NCI-H146 treated with DMSO at 0.1 percent for 48 hours (cell line): ENCODE results near the gene SUPV3L1.

Source experiments
- DNase-seq: peaks from one replicate; lab custom pipeline; 2025; ENCODE audit not compliant: unreplicated experiment; lab: John Stamatoyannopoulos, UW

SUPV3L1 gene

GRCh38 chr10:69201045-69201444 is 21.0 kb downstream of the SUPV3L1 start:
- DNase-seq, result no peak

DNA sequence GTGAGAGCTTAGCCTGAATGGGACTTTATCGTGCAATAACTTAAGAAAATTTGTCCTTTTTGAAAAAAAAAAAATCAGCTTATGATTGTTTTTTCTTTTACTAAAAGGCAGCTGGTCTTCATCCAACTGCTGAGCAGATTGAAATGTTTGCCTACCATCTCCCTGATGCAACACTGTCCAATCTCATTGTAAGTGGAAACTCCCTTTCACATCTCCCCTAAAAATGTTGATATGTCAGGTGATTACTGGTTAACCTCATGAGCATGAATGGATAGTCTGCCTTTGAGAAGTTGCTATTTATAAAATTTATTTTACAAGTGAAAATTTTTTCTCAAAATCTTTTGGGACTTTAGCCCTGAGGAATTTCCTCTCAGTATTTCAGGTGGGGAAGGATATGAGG is 22.3 kb downstream of the SUPV3L1 start:
- DNase-seq, result no peak

GRCh38 chr10:69208761-69209160 is 28.7 kb downstream of the SUPV3L1 start:
- DNase-seq, result no peak

DNA sequence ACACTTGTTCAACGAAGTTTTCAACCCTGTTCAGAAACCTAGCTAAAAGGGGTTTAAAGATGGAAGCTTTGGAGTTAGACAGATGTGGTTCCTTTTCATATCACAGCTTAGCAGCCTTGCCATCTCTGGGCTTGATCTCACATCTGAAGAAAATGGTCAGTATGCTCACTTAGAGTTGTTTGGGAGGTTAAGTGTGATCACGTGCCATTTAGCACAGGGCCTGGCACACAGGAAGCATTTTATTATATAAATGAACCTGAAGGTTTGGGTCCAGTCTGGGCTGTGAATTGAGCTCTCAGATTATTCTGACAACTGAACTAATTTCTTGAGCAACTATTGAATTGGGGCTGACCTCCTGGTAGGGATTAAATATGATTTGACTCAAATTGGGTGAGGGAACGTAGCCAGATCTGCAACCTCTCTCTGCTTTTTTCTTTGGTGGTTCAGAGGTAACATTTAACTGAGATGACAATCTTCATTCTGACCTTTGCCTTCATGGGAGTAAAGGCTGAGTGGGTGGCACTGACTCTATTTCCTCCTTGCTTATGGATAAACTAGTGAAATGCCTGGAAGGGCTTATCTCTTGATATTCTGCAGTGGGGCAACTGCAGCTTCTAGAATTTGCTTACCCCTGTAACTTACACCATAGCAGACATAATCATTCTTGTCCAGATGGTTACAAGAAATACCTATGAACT is 29.9 kb downstream of the SUPV3L1 start:
- DNase-seq, result no peak

DNA sequence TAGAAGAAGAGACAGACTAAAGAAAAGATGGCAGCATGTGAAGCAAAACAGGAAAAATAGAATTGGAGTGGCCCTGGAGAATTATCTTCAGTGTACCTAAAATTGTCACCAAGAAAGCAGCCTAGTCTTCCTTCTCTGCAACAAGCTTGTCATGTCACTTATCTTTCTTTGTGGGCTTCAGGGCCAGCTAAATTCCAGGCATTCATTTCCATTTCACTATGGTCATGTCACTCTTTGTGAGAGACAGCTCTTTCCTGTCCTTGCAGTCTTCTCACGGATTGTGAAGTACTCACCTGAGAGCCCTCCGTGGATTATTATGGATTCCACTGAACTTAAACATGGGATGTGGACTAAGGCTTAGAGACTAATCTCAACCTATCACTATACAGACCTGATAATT is 31.1 kb downstream of the SUPV3L1 start:
- no peak for DNase-seq

GRCh38 chr10:69211524-69211923 is 31.5 kb downstream of the SUPV3L1 start:
- DNase-seq, result no peak

DNA sequence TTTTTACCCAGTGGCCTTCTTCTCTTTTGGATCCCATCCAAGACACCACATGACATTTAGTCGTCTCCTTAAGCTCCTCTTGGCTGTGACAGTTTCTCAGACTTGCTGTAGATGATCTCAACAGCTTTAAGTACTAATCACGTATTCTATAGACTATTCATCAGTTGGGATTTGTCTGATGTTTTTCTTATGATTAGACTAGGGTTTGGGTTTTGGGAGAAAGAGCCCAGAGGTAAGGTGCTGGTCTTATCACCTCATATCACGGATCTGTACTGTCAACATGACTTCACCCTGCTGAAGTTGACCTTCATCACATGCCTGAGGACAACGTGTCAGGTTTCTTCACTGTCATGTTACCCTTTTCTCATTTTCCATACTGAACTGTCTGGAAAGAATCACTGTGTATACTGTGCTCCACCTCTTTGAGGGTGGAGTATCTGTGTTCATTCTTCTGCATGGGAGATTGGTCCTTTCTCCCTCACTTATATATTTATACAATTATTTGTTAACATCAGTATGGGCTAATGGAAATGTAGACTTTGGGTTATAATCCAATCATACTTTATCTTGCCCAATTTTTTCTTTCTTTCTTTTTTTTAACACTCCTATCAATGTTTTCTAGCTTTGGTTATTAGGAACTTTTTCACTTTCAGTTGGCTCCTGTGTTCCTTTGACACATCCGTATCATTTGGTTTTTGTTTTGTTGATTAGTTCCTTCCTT is 33.7 kb downstream of the SUPV3L1 start:
- DNase-seq, result no peak

- no peak for DNase-seq
Measured at GRCh38 chr10:69214666-69215131, 34.7 kb downstream of the SUPV3L1 start.

- DNase-seq, result no peak
Measured at GRCh38 chr10:69215405-69216171, 35.6 kb downstream of the SUPV3L1 start.

DNA sequence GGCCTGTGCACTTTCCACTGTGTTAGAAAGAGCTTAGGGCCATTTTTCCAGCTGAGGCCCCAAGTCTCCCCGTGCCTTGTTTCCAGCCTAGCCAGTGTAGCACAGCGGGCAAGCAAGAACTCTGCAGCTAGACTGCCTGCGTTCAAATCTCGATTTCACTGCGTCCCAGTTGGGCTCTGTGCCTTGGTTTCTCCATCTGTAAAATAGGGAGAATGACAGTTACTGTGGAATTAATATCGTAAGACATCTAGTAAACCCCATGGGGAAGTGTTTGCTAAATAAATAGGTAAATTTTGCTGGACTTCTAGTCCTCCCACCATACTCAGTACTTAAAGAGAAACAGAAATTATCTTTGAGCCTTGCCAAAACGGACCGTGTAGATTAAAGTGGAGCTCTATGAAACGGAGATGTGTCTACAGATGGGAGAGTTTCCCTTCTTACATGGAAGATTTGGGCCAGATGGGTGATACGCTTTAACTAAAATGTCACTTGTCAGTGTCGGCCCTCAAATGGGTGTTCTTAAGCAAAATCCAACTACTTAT is 36.6 kb downstream of the SUPV3L1 start:
- DNase-seq, result no peak

DNA sequence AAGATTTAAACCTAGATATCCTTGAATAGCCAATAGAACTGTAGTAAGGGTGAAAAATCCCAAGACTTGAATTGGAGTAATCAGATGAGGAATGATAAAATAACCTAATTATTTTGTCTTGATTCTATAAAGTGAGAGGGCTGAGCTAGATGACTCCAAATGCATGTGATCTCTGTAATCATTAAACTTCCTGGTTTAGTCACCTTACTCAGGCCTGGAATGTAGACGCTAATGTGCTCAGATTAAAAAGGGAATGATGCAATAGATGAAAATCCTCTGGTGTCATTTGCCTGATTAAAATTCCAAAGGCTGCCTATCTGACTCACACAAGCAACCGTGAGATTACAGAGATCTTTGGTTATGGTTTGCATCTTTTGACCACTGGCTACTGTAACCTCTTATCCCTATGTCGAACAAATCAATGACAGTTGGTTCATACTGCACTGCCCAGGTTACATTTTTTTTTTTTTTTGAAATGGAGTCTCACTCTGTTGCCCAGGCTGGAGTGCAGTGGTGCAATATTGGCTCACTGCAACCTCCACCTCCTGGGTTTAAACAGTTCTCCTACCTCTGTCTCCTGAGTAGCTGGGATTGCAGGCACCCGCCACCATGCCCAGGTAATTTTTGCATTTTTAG is 37.2 kb downstream of the SUPV3L1 start:
- DNase-seq, result no peak

DNA sequence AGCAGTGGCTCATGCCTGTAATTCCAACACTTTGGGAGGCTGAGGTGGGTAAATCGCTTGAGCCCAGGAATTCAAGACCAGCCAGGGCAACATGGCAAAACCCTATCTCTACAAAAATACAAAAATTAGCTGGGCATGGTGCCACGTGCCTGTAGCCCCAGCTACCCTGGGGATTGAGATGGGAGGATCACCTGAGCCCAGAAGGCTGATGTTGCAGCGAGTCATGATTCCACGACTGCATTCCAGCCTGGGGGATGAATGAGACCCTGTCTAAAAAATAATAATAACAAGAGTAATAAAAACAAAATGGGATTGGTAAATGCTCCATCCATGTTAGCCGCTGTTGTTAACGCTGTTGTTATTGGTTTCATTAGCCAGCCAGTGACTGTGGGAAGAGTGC is 38.8 kb downstream of the SUPV3L1 start:
- no peak for DNase-seq

- no peak for DNase-seq
Measured at GRCh38 chr10:69220041-69220451, 40.0 kb downstream of the SUPV3L1 start, which contains the start of gene HKDC1. Gene HKDC1 (plus strand): TSS chr10:69220332. CDS start chr10:69220436, 104 bp downstream.

DNA sequence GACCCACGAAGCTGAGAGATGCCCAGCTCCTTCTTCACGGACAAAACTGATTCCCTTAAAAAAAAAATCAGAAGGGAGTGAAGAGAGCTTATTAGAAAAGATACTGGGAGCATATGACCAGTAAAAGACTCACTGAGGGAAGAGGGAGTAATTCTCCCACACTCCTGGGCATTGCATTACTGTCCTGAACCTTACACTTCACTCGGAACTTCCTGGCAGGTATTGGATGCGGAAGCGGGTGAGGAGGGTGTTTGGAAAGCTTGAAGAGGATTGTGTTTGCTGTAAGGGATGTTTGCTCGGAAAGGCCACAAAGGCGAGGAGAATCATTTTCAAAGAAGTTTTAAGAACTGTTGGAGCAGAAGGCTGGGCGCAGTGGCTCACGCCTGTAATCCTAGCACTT is 40.5 kb downstream of the SUPV3L1 start:
- DNase-seq, result no peak

GRCh38 chr10:69222157-69223027 is 42.4 kb downstream of the SUPV3L1 start:
- DNase-seq, result no peak

- DNase-seq, result no peak
Measured at GRCh38 chr10:69223028-69223342, 43.0 kb downstream of the SUPV3L1 start.

DNA sequence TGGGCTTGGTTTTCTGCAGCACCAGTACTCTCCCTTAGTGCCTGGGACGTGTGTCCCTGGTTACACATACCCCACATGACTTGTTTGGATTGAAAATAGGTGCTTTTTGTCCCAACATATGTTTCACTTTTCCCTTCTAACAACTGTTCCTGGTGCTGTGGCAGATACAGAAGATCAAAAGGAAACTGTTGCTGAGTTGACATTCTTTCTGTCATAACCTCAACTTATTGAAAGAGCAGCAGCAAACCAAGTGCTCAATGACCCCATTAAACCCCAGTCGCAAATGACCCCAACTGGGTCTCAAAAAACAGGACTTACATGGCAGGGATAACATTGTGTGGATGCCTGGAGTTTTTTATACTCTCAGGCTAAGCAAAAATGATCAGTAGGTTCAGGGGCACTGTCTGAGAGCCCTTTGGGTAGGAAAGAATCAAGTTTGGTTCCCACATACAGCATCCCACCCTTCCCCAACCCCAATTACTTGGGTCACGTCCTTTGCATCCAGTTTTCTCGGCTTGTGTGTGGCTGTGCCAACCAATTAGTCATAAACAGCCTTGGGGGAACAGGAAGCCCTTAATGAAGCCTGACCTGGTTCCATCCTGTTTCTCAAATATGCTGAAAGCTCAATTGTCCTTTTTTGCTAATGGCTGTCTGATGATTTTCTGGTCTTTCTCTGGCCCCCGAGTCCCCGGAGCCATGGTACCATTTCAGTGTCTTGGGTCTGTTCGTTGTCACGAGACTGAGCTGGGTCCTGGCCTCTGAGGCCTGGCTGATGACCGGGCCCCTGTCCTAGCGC is 45.0 kb downstream of the SUPV3L1 start:
- no peak for DNase-seq

DNA sequence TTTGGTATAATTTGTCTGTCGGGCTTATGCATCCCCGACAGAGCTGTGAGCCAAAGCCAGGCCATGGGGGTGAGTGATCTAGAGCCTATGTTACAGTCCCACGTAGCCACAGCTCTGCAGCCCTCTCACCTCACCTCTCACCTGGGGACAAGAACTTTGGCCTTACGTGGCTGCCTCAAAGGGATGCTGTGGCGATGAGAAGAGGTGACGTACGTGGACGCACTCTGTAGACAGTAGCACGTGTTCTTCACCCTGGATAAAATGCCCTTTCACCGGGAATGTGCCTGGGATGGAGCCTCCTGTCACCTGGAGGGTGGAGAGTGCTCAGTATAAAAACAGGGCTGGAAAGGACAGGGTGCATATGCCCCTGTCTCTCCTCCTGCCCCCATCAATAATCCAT is 45.6 kb downstream of the SUPV3L1 start:
- DNase-seq, result no peak

DNA sequence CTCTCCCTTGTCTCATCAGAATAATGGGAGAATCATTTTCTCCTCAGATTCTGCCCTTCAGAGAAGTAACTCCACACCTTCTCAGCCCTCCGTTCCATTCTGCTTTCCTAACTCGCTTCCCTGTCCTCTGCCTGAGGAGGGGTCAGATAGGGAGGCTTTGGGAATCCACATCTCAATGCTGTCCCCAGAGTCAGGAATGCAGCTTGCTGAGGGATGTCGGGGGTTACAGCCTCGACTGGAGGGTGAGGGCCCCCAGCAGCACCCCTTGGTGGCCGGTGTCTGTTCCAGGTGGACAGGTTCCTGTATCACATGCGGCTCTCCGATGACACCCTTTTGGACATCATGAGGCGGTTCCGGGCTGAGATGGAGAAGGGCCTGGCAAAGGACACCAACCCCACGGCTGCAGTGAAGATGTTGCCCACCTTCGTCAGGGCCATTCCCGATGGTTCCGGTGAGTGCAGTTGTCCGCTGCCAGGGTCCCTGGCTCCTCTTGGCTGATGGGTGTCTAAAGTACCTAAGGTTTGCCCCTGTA is 47.0 kb downstream of the SUPV3L1 start:
- no peak for DNase-seq
